K562 (cell line): ENCODE measurements around the gene PLCG2. TPM values are rescaled to one million over a fixed set of nuclear protein-coding genes. Genes with fewer than 3 reads are reported as not detected.

ENCODE experiments used
- ATAC-seq: fragments of 200-7000 bp; cut with Tn5 transposase; 3 replicates; pipeline ENCODE4 v1.9.1; 2020; ENCODE audit warnings: moderate library complexity
- BruUV-seq: library from RNA; stranded (reverse); fragments of 400-500 nt; replicated peaks from 2 replicates; lab custom pipeline; 2021; lab: Mats Ljungman, UMichigan
- CTCF ChIA-PET: fragments of 300-600 bp; formaldehyde crosslinking; extraction: SDS; loops from one replicate; lab custom pipeline; 2021; ENCODE audit warnings: low intra/inter-chr PET ratio; lab: Yijun Ruan, JAX
- POLR2A ChIA-PET: fragments of 300-600, 350-650 bp; sonication (Branson Sonifier 250); formaldehyde crosslinking; extraction: SDS; loops from one replicate; lab custom pipeline; 2021; ENCODE audit warnings: antibody characterized with exemption, inconsistent platforms; lab: Yijun Ruan, JAX
- DNase-seq, 4 experiments: peaks; one replicate each; pipeline versions ENCODE4 v3.0.0 to v3.0.0-alpha.2; 2011 to 2018; ENCODE audit warnings: low spot score in 3 of 4, mixed read lengths in 3 of 4; ENCODE audit errors: extremely low read depth in 1 of 4
- FAIRE-seq: peaks from 2 replicates; lab custom pipeline; 2011; peaks lifted over from hg19 to GRCh38; lab: Jason Lieb, UNC
- H2AFZ ChIP-seq: 2 replicates; pipeline ENCODE4 v1.6.0; 2011; ENCODE audit warnings: low read depth, low read length, control low read depth, inconsistent platforms
- H3K27ac ChIP-seq: fragments of 200-600 bp; 3 replicates; pipeline ENCODE4 v1.8.0; 2011; ENCODE audit warnings: low read depth, mild to moderate bottlenecking, control low read depth, inconsistent platforms, low read length, moderate library complexity, mixed read lengths; ENCODE audit errors: extremely low read depth
- H3K27me3 ChIP-seq, 2 experiments: fragments of 300-600 bp in 1 of 2; 2 replicates in 1 of 2; 3 replicates in 1 of 2; pipeline versions ENCODE4 v1.6.0 to v1.8.0; 2011; ENCODE audit warnings: inconsistent platforms in 2 of 2, low read length in 2 of 2, mild to moderate bottlenecking in 1 of 2, mixed read lengths in 1 of 2, moderate library complexity in 1 of 2; ENCODE audit not compliant: control insufficient read depth in 2 of 2, insufficient read depth in 2 of 2
- H3K36me3 ChIP-seq: fragments of 300-600 bp; 3 replicates; pipeline ENCODE4 v1.8.0; 2011; ENCODE audit warnings: mild to moderate bottlenecking, low read length, inconsistent platforms; ENCODE audit not compliant: control insufficient read depth, insufficient read depth
- H3K4me1 ChIP-seq, 2 experiments: fragments of 200-600 bp in 1 of 2; replicated peaks in 1 of 2; 2 replicates in 1 of 2; 3 replicates in 1 of 2; pipeline versions ENCODE4 v1.5.1 to v1.8.0; 2011; ENCODE audit warnings: inconsistent platforms in 2 of 2, low read length in 2 of 2, mild to moderate bottlenecking in 1 of 2, mixed read lengths in 1 of 2, moderate library complexity in 1 of 2; ENCODE audit not compliant: control insufficient read depth in 2 of 2, insufficient read depth in 2 of 2
- H3K4me2 ChIP-seq: 2 replicates; pipeline ENCODE4 v1.6.1; 2011; ENCODE audit warnings: low read length, control low read depth, inconsistent platforms, mixed read lengths; ENCODE audit not compliant: insufficient read depth
- H3K4me3 ChIP-seq: fragments of 200-600 bp; sonication (generic), shearing (Covaris generic); 2 replicates; pipeline ENCODE4 v1.5.1; 2016; ENCODE audit warnings: control low read depth, inconsistent platforms
- H3K79me2 ChIP-seq: fragments of 200-600 bp; 3 replicates; pipeline ENCODE4 v1.8.0; 2011; ENCODE audit warnings: low read length, inconsistent platforms; ENCODE audit not compliant: control insufficient read depth, insufficient read depth
- H3K9ac ChIP-seq, 2 experiments: 2 replicates each; pipeline versions ENCODE4 v1.6.0 to v1.6.1; 2011; ENCODE audit warnings: low read depth in 2 of 2, low read length in 2 of 2, control low read depth in 1 of 2, inconsistent platforms in 1 of 2, mild to moderate bottlenecking in 1 of 2, mixed read lengths in 1 of 2; ENCODE audit not compliant: insufficient read depth in 1 of 2
- H3K9me1 ChIP-seq: one replicate; pipeline ENCODE4 v1.6.0; 2011; ENCODE audit warnings: inconsistent platforms, mild to moderate bottlenecking, low read length, moderate library complexity; ENCODE audit not compliant: control insufficient read depth, insufficient read depth
- H3K9me3 ChIP-seq: replicated peaks from 2 replicates; pipeline ENCODE4 v1.5.1; 2011; ENCODE audit warnings: low read depth, low read length, inconsistent platforms; ENCODE audit not compliant: control insufficient read depth, insufficient read depth
- H4K20me1 ChIP-seq: replicated peaks from 2 replicates; pipeline ENCODE4 v1.6.1; 2011; ENCODE audit warnings: low read length, inconsistent platforms, mixed read lengths; ENCODE audit not compliant: control insufficient read depth, insufficient read depth
- MAFK ChIP-seq: IDR thresholded peaks from 2 replicates; pipeline ENCODE4 v1.6.1; 2011; ENCODE audit warnings: low read length, improper control_type of control experiment
- MCM3 ChIP-seq: fragments of 450-650 bp; IDR thresholded peaks from 2 replicates; pipeline ENCODE4 v1.6.1; 2016
- MEF2D ChIP-seq: conservative IDR thresholded peaks from 2 replicates; pipeline ENCODE4 v1.6.1; 2016; ENCODE audit warnings: low read depth, missing genetic modification characterization, missing compliant biosample characterization
- SMAD2 ChIP-seq: fragments of 150-350 bp; IDR thresholded peaks from 2 replicates; pipeline ENCODE4 v1.6.1; 2014; ENCODE audit warnings: low read depth, mild to moderate bottlenecking, low read length
- TRIM28 ChIP-seq: fragments of 450-650 bp; IDR thresholded peaks from 2 replicates; pipeline ENCODE4 v1.6.1; 2017
- ZBTB49 ChIP-seq: sonication (generic); formaldehyde crosslinking; IDR thresholded peaks from 2 replicates; pipeline ENCODE4 v1.8.0; 2022; ENCODE audit warnings: missing genetic modification reagents, mild to moderate bottlenecking, borderline replicate concordance
- ZNF146 ChIP-seq: IDR thresholded peaks from one replicate; pipeline ENCODE4 v1.6.1; 2018; ENCODE audit warnings: missing compliant biosample characterization; ENCODE audit not compliant: unreplicated experiment
- ZNF41 ChIP-seq: fragments of 250-450 bp; sonication (Bioruptor Pico); conservative IDR thresholded peaks from 2 replicates; pipeline ENCODE4 v1.4.0; 2020; ENCODE audit warnings: mild to moderate bottlenecking
- WGBS: fragments of 100-300 bp; shearing (Covaris generic); methylation state at CpG from one replicate; pipeline ENCODE4 v1.1.6; 2016; ENCODE audit warnings: low coverage, mixed read lengths; ENCODE audit not compliant: insufficient coverage; ENCODE audit errors: missing lambda C conversion rate; 5-methylcytosine and 5-hydroxymethylcytosine counted together
- in situ Hi-C: fragments of 300-500 bp; cut with MboI; formaldehyde crosslinking; loops from 4 replicates; pipeline ENCODE4 v1.15.0; 2018; ENCODE audit warnings: inconsistent platforms, mixed read lengths
- intact Hi-C: fragments of 100-400 bp; cut with micrococcal nuclease; formaldehyde crosslinking; loops from 2 replicates; pipeline ENCODE4 v1.14.2; 2022
- polyA plus RNA-seq, 8 experiments: library from polyadenylated mRNA; depleted of rRNA in 4 of 8; stranded (reverse) in 5 of 8; unstranded in 3 of 8; fragments of >200 nt; fragmentation: Nextera tagmentation in 2 of 8; fragmentation: Illumina TruSeq in 1 of 8; extraction: Ambion mirVana in 2 of 8; extraction: Trizol in 1 of 8; gene quantifications; 2 replicates each; pipeline versions ENCODE4 v1.2.1 to v1.2.3, GENCODE V29; 2011 to 2014; ENCODE audit warnings: inconsistent platforms in 1 of 8, missing spikeins in 1 of 8
- total RNA-seq, 7 experiments: library from RNA; depleted of rRNA in 6 of 7; stranded (reverse); fragments of >200 nt in 6 of 7; fragmentation: Illumina TruSeq in 2 of 7; extraction: Trizol in 2 of 7; gene quantifications; 2 replicates each; pipeline versions ENCODE4 v1.2.1 to v1.2.3, GENCODE V29; 2011 to 2021; ENCODE audit warnings: low replicate concordance in 1 of 7
- TF ChIP-seq, protein P1 (sequence below): sonication (generic); formaldehyde crosslinking; IDR thresholded peaks from 2 replicates; pipeline ENCODE4 v1.8.0; 2023; ENCODE audit warnings: mild to moderate bottlenecking, missing genetic modification reagents
- TF ChIP-seq, protein P2 (sequence below): sonication (generic); formaldehyde crosslinking; IDR thresholded peaks from 2 replicates; pipeline ENCODE4 v1.8.0; 2022; ENCODE audit warnings: mild to moderate bottlenecking, missing genetic modification reagents, borderline replicate concordance

PLCG2 gene
- total and polyA plus RNA-seq, 9 of the 15 experiments (the other 6 are each of a cell fraction or from before 2014, with no cell fraction given), result 0.94 to 7.1 (median 3.1) TPM

DNA sequence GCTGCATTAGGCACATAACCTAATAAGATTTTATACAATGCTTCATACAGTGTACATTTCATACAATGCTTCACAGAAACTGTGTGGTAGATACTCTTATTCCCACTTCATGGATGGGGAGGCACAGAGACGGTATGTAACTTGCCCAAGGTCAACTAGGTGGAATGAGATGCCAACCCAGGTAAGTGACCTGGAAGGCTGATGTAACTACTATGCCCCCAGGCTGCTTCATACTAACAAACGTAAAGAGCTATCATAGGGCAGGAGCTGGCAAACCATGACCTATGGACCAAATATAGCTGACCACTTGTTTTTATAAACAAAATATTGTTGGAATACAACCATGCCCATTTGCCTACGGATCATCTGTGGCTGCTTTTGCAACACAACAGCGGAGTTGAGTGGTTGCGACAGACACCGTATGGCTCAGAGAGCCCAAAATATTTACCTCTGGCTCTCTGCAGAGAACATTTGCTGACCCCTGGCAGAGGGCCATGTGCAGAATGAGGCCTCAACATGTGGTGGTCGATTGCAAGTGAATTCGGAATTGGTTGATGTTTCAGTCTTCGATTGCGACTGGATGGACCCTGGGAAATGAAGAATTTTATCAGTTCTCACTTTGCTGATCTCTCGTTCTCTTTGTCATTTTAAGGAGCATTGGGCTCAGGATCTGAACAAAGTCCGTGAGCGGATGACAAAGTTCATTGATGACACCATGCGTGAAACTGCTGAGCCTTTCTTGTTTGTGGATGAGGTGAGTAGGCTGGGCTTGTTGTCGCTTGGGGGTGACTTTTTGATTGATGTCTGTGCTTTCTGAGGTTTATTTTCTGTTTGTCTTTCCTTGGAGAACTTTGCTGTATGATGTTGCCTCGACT lies 109.7 kb downstream of the PLCG2 start (continued):
- TF ChIP-seq, protein P1, sequence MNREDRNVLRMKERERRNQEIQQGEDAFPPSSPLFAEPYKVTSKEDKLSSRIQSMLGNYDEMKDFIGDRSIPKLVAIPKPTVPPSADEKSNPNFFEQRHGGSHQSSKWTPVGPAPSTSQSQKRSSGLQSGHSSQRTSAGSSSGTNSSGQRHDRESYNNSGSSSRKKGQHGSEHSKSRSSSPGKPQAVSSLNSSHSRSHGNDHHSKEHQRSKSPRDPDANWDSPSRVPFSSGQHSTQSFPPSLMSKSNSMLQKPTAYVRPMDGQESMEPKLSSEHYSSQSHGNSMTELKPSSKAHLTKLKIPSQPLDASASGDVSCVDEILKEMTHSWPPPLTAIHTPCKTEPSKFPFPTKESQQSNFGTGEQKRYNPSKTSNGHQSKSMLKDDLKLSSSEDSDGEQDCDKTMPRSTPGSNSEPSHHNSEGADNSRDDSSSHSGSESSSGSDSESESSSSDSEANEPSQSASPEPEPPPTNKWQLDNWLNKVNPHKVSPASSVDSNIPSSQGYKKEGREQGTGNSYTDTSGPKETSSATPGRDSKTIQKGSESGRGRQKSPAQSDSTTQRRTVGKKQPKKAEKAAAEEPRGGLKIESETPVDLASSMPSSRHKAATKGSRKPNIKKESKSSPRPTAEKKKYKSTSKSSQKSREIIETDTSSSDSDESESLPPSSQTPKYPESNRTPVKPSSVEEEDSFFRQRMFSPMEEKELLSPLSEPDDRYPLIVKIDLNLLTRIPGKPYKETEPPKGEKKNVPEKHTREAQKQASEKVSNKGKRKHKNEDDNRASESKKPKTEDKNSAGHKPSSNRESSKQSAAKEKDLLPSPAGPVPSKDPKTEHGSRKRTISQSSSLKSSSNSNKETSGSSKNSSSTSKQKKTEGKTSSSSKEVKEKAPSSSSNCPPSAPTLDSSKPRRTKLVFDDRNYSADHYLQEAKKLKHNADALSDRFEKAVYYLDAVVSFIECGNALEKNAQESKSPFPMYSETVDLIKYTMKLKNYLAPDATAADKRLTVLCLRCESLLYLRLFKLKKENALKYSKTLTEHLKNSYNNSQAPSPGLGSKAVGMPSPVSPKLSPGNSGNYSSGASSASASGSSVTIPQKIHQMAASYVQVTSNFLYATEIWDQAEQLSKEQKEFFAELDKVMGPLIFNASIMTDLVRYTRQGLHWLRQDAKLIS, result no peak
- no peak for TF ChIP-seq MEF2D (tag)

GRCh38 chr16:81891736-81892364 lies 112.8 kb downstream of the PLCG2 start:
- ChIA-PET POLR2A (interaction anchor here (0.8 kb wide), 1 partner anchor 105 kb away, joined by 3 read pairs; no protein-coding TSS in a partner anchor), CTCF (interaction anchor here (1.2 kb wide), 1 partner anchor 338 kb away, joined by 5 read pairs; no protein-coding TSS in a partner anchor)
- Histone ChIP-seq H3K27ac (no peak overlapping the region), H3K4me1 (peaks cover 6 to 11% of the 10 kb centered on the region in 2 experiments), H3K4me2 (no peak overlapping the region), H3K4me3 (no peak overlapping the region), H3K9me3 (no peaks in the 10 kb centered on the region), H3K79me2 (no peaks in the 10 kb centered on the region), H3K27me3 (peaks cover 20 to 50% of the 10 kb centered on the region in 2 experiments), H4K20me1 (peaks cover 12% of the 10 kb centered on the region; the same call in 1 of the 2 replicates), H3K9me1 (no peaks in the 10 kb centered on the region), H3K36me3 (no peaks in the 10 kb centered on the region), H2AFZ (no peak overlapping the region), H3K9ac (no peak overlapping the region)
- no TSS peak for BruUV-seq
- ATAC-seq, result no peak
- intact Hi-C loops (loop anchor here (5.0 kb wide), 1 partner anchor 40 kb away; no protein-coding TSS in a partner anchor), in situ Hi-C loops (no loop called here)
- FAIRE-seq, result no peak
- DNase-seq, result no peak
- 8% methylated on average over 6 of the region's 6 CpGs for WGBS
- TF ChIP-seq MAFK (no peak), MCM3 (no peak), ZNF146 (CRISPR knock-in tag) (no peak), ZBTB49 (no peak), ZNF41 (no peak), TRIM28 (no peak), SMAD2 (no peak)
- TF ChIP-seq, protein P2, sequence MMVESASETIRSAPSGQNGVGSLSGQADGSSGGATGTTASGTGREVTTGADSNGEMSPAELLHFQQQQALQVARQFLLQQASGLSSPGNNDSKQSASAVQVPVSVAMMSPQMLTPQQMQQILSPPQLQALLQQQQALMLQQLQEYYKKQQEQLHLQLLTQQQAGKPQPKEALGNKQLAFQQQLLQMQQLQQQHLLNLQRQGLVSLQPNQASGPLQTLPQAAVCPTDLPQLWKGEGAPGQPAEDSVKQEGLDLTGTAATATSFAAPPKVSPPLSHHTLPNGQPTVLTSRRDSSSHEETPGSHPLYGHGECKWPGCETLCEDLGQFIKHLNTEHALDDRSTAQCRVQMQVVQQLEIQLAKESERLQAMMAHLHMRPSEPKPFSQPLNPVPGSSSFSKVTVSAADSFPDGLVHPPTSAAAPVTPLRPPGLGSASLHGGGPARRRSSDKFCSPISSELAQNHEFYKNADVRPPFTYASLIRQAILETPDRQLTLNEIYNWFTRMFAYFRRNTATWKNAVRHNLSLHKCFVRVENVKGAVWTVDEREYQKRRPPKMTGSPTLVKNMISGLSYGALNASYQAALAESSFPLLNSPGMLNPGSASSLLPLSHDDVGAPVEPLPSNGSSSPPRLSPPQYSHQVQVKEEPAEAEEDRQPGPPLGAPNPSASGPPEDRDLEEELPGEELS (CRISPR knock-in tag), result no peak
